Stimulated activated CD4-positive, alpha-beta T cell treated with anti-CD3 and anti-CD28 coated beads, Interleukin-1b, Interleukin-23, amount 100 ng/mL, for 24 hours (primary cell): ENCODE measurements around the gene UBC.
"Not testable (repeated sequence)": the region's sequence is repeated elsewhere in the genome, so short reads cannot be mapped to it uniquely, and the experiment has no call there.

Experiments
- DNase-seq, 4 experiments: peaks; one replicate each; pipeline ENCODE4 v3.0.0-alpha.2; 2020; ENCODE audit warnings: low read depth in 4 of 4, low spot score in 1 of 4

The UBC gene

DNA sequence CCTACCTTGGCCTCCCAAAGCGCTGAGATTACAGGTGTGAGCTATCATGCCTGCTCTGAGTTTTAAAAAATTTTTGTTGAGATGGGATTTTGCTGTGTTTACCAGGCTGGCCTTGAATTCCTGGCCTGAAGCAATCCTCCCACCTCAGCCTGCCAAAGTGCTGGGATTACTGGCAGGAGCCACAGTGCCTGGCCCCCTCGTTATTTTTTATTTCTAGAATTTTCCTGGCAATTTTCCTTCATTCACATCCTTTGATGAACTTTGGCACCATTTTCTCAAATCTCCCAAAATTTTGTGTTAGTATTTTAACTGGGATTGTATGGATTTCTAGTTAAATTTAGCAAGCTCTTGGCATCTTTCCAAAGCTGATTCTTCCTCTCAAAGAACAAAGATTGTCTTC lies 26.2 kb downstream of the UBC start:
- no peak for DNase-seq

DNA sequence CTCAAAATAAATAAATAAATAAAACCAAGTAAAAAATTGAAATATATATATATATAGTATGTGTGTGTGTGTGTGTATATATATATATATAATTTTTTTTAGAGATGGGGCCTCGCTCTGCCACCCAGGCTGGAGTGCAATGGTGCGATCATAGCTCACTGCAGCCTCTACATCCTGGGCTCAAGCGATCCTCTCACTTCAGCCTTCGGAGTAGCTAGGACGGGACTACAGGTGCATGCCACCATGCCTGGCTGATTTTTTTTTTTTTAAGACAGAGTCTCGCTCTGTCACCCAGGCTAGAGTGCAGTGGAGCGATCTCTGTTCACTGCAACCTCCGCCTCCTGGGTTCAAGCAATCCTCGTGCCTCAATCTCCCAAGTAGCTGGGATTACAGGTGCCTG lies 26.7 kb downstream of the UBC start:
- not testable (repeated sequence) for DNase-seq

DNA sequence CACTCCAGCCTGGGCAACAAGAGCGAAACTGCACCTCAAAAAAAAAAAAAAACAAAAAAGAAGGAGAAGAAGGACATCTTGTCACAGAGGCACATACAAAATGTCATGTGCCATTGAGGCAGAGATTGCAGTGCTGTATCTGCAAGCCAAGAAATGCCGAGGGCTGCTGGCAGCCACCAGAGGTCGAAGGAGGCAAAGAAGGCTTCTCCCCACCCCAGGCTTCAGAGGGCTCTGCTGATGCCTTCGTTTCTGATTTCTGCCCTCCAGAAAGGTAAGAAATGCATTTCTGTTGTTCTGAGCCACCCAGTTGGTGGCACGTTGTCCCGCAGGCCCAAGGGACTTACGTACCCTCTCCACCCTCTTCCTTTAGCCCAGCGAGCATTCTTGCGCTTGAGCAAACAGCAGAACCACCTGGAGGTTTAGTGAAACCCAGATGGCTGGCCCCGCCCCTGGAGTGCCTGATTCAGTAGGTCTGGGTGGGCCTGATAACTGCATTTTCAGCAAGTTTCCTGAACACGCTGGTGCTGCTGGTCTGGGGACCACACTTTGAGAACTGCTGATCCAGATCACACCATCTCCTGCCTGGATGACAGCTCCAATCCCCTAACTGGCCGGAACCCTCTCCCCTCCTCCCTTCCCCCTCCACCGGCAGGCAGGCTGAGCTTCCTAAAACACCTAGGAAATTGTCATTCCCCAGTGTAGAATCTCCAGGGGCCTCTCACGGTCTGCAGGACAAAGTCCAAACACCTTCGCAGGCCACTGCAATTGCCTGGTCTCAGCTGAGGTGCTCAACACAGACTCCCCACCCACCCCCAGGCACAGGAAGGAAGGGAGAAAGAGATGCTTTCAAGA lies 29.6 kb downstream of the UBC start:
- no peak for DNase-seq

DNA sequence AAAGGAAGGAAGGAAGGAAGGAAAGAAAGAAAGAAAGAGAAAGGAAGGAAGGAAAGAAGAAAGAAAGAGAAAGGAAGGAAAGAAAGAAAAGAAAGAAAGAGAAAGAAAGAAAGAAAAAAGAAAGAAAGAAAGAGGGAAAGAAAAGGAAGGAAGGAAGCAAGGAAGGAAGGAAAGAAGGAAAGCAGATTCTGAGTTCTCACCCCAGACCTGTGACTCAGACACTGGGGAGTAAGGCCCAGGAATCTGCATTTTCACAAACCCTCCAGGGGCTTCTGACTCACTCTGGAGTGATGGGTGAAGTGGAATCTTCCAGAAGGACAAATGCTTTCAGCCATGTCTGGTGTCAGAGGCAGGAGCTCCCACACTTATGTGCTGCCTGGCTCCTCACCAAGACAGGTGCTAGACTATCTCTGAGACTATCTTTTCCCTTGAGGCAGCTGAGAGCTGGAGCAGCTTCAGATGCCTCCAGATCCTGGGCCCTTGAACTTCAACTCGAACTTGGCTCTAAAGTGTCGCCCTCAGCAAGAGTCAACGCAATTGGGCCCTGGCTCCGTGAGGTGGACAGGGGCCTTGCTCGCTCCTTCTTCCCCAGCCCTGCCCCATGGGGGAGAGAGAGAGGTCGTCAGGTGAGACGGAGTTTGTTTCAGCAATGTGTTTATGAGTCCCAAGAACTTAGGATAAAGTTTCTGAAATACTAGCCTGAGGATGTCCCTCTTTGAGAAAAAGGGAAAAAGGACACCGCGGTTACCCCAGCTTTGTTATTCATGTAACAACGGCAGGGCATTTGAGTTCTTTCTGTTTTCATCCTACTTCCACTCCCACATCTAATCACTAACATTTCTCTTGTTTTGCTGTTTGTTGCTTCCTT lies 31.0 kb downstream of the UBC start:
- DNase-seq = no peak

DNA sequence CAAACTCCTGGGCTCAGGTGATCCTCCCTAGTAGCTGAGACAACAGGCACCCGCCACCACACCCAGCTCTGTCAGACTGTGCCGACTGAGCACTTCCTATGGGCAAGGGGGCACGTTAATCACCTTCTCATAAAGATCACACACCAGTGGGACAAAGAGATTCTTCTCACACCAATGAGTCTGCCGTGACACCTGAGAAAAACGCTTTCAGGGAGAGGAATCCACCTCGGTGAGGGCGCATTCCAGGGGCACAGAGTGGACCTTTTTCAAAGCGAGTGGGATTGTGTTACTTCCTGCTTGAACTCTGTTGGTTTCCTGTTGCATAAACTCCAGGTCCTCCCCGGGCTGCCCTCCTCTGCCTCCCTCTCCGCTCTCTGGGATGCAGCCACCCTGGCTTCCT lies 33.3 kb downstream of the UBC start:
- DNase-seq = no peak

DNA sequence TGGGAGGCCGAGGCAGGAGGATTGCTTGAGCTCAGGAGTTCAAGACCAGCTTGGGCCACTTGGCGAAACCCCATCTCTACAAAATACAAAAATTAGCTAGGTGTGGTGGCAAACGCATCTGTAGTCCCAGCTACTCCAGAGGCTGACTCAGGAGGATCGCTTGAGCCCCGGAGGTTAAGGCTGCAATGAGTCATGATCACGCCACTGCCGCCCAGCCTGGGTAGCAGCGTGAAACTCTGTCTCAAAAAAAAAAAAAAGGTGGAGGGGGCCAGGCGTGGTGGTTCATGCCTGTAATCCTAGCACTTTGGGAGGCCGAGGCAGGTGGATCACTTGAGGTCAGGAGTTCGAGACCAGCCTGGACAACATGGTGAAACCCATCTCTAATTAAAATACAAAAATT lies 34.1 kb downstream of the UBC start:
- not testable (repeated sequence) for DNase-seq

DNA sequence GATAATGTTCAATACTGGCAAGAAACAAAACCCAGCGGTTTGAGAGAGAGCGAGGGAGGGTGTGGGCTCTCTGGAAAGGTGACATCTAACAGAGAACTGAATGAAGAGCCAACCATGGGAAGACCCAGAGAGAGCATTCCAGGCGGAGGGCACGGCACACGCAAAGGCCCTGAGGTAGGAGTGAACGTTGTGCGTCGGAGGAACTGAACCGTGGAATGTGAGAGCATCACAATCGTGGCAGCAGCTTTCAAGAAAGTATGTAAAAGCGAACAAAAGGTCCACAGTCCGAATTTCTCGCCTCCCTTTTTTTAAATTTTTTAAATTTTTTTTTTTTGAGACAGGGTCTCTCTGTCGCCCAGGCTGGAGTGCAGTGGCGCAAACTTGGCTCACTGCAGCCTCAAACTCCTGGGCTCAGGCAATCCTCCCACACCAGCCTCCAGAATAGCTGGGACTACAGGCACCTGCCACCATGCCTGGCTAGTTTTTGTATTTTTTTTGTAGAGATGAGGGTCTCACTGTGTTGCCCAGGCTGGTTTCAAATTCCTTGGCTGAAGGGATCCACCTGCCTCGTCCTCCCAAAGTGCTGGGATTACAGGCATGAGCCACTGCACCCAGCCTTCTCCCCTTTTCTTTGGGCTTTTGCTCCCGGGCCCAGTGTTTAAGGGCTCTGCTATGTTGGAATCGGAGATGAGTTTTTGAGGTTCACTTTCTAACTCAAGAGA lies 35.5 kb downstream of the UBC start:
- DNase-seq = no peak

DNA sequence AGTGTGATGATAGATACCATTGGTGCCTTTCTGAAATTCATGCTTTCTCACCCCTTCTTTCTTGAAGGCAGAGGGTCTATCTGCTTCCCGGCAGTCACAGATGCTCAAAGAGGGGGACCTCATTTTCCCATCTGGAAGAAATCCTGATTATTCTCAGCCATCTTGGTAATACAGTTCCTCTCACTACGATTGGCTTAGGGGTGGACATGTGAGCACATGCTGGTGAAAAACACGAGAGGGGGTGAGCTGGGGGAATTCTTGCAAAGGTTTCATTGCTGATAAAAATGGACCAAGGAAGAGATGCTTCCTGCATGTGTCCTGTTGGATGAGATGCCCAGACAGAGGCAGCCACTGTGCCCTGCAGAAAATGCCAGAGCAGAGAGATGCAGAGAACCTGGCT lies 37.0 kb downstream of the UBC start:
- no peak for DNase-seq

DNA sequence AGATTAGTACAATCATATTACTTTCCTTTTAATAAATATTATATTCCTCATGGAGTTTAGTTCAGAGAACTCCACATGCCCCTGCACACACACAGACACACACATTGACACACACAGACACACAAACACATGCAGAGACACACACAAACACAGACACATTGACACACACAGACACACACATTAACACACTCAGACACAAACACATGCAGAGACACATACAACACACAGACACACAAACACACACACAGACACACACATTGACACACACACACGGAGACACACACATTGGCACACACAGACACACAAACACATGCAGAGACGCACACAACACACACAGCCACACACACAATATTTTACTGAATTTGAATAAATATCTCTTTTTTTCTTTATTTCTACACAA lies 38.3 kb downstream of the UBC start:
- no peak for DNase-seq

DNA sequence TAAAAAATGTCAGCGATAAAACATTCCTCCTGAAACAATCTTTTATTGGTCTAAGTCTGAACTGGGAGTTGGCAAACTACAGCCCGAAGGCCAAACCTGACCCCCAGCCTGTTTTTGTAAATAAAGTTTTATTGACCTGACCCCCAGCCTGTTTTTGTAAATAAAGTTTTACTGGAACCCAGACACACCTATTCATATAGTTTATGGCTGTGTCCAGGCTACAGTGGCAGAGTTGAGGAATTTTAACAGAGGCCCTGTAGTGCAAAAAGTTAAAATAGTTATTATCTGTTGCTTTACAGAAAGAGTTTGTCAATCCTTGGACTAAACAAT lies 38.7 kb downstream of the UBC start:
- DNase-seq = no peak

DNA sequence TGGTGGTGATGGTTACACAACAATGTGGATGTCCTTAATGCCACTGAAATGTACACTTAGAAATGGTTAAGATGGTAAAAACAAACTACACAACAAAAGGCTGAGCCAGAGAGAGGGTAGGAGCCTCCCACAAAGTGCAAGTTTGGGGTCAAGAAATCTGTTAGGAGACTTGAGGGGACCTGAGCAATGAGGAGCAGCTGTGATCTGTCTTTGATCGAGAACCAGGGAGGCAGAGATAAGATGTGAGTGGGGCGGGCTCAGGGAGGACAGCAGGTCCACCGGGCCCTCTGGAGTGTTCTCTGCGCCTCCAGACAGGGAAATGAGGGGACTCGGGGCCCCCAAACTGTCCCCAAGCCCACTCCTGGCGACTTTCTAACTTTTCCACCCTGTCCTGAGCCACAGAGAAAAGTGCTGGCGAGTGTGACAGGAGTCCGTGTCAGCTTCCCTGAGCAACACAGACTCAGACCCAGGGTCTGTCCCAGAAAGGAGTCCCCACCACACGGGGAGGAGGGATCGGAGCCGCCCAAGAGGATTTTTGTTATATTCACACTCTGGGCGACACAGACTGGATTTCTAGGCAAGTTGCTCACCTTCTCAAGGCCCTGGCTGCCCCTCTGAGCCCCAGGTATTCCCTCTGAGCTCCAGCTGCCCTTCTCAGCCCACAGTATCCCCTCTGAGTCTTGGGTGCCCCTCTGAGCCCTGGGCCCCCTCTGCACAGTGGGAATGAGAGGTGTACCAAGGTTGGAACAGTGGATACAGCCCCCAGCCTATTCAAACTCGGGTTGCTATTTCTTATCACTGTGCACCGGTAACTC lies 39.3 kb downstream of the UBC start:
- DNase-seq = no peak

DNA sequence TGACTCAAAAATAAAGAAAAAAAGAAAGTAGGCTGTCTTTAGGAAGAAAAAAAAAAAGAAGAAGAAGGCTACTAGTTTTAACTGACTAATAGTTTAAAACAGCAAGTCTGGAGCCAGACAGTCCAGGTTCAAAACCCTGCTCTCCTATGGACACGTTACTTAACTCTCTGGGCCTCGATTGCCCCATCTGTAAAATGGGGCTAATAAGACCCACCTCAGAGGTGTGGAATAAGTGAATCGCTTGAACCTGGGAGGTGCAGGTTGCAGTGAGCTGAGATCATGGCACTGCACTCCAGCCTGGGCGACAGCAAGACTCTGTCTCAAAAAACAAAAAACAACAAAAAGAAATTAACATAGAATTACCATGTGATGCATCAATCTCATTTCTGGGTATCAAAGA lies 40.3 kb downstream of the UBC start:
- no peak for DNase-seq

DNA sequence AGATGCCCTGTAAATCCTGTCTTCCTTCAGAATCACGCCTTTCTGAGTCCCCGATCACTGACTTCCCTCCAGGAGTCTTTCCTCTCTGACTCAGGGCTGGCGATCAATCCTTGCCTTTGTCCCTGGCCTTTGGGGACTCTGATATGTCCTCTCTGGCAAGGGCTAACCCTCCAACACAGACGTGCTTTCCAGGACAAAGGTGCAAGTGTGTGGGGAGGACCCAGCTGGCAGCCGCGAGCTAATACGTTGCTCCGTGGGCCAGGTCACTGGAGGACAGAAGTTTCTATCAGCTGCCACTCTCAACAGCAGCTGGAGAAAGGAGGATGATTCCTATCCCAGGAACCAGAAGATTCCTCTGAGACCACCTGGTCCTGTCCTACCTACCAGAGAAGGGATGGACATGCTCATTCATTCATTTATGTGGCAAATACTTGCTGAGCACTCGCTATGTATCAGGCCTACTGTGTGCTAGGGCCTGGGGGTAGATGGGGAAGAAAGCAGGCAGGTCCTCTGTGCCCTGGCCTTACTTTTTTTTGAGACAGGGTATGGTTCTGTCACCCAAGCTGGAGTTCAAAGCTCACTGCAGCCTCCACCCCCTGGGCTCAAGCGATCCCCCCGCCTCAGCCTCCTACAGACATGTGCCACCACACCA lies 42.3 kb downstream of the UBC start:
- DNase-seq = no peak

DNA sequence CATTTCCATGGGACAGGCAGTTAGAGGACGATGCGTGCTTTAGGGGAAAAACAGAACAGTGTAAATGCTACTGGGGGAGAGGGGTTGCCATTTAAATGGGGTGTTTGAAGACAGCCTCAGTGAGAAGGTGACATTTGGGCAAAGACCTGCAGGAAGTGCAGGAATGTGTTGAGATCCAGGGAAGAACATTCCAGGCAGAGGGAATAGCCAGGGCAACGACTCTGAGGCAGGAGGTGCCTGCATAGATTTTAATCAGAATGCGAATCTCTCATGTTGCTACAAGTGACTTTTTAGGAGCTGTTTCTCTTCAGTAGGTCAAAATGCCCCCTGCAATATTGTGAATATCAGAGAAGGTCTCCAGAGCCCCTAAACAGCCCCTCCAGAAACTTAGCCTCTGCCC lies 43.2 kb downstream of the UBC start:
- DNase-seq = no peak

DNA sequence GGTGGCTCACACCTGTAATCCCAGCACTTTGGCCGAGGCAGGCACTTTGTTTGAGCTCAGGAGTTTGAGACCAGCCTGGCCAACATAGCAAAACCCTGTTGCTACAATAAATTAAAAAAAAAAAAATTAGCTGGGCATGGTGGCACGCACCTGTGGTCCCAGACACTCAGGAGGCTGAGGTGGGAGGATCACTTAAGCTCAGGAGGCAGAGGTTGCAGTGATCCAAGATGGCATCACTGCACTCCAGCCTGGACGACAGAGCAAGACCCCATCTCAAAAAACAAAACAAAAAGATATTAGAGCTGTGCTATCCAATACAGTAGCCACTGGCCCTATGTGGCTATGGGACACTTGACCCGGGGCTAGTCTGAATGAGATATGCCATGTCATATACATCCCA lies 43.9 kb downstream of the UBC start:
- no peak for DNase-seq

DNA sequence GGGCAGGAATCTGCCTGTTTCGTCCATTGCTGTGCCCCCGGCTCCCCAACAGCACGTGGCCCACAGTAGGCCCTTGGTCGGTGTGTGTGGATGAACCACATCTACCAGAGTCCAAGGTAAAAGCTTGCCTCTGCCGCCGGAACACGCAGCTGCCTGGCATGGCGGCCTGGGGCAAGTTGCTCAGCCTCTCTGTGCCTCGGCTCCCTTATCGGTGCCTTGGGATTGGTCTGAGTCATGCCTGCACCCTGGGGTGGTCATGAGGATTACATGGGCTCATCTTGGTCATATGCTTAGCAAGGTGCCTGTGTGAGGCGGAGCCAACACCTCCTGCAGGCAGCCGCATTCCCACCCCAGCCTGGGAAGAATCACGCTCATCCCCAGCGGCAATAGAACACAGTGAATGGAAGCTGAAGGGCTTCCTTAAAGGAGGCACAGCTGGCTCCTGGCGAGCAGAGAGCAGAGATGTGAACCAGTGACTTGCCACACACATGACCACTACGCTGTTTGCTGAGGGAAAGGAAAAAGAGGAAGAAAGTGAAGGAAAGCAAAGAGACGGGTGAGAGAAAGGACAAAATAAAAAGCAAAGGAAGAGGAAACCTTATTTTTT lies 45.3 kb downstream of the UBC start:
- DNase-seq = no peak

DNA sequence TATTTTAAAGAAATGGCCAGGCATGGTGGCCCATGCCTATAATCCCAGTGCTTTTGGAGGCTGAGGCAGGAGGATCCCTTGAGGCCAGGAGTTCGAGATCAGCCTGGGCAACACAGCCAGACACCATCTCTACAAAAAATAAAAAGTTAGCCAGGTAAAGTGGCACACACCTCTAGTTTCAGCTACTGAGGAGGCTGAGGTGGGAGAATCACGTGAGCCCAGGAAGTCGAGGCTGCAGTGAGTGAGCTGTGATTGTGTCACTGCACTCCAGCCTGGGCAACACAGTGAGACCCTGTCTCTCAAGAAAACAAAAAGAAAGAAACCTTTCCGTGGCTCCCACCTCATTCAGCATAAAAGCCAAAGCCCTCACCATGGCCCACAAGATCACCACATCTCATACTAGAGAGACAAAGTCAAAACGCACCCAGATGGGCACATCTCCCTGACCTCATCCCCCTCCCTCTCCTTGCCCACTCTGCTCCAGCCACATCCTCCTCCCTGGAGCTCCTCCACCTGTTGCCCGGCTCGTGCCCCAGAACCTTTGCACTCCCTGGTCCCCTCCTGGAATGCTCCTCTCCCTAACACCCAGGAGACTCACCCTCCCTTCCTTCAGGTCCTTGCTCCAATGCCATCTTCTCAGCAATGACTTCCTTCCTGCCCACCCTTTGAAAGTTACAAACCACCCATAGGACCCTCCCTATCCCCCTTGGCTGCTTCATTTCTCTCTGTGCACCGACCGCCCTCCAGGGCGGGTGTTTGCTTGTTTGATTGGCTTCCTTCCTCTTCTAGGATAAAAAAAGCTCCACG lies 46.0 kb downstream of the UBC start:
- no peak for DNase-seq

DNA sequence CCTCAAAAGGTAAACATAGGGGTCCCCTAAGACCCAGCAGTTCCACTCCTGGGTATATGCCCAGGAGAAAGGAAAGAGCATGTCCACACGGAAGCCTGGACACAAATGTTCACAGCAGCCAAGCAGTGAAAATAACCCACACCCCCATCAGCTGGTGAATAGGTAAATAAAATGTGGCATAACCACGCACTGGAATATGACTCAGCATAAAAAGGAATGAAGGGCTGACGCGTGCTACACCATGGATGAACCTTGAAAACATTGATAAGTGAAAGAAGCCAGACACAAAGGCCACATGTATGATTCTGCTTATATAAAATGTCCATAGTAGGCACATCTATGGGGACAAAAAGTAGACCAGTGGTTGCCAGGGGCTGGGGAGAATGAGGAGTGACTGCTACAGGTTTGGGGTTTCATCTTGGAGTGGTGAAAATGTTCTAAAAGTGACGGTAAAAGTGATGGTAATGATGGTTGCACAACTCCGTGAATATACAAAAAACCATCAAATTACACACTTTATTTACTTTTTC lies 47.0 kb downstream of the UBC start:
- DNase-seq = no peak

DNA sequence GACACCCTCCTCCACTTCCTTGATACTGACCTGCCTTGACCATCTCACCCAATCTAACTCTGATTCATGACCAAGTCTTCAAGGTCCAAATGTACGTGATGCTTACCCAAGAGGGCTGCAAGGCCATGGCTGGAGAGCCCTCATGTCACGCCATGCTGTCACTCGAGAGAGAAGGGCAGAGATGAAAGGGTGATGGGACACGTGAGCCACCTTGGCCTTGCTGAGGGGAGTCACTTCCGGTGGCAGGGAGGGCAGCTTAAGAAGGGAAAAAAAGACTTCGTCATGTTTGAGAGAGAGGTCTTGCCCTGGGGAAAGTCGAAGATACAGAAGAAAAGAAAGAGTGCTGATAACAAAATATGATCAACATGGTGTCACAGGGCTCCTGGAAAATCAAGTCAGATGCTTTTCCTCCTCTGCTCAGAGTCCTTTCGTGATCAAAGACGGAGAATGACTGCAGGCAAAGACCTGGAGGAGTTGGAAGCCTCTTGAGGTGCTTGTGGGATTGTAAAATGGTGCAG lies 47.5 kb downstream of the UBC start:
- DNase-seq = no peak
